GM21360 (cell line): Measurements from ENCODE around the gene ZNF598.
"Not testable (repeated sequence)": the region's sequence is repeated elsewhere in the genome, so short reads cannot be mapped to it uniquely, and the experiment has no call there.

Experiments used
- ATAC-seq: cut with Tn5 transposase; IDR thresholded peaks from one replicate; pipeline ENCODE4 v1.9.1; 2021; ENCODE audit warnings: mild to moderate bottlenecking, moderate library complexity; ENCODE audit not compliant: unreplicated experiment

ZNF598 gene

GRCh38 chr16:2040787-2041522 is 31.3 kb upstream of the ZNF598 start:
- no peak for ATAC-seq

GRCh38 chr16:2040041-2040786 is 30.6 kb upstream of the ZNF598 start:
- no peak for ATAC-seq

GRCh38 chr16:2039274-2040031 is 29.8 kb upstream of the ZNF598 start:
- no peak for ATAC-seq

- ATAC-seq = no peak
Observed at GRCh38 chr16:2038382-2039231, 29.0 kb upstream of the ZNF598 start.

GRCh38 chr16:2037647-2038381 is 28.2 kb upstream of the ZNF598 start:
- ATAC-seq = no peak

GRCh38 chr16:2037115-2037514 is 27.5 kb upstream of the ZNF598 start:
- ATAC-seq = no peak

GRCh38 chr16:2036200-2036966 is 26.8 kb upstream of the ZNF598 start:
- ATAC-seq = no peak

- ATAC-seq = no peak
Observed at GRCh38 chr16:2035431-2036199, 26.0 kb upstream of the ZNF598 start.

GRCh38 chr16:2034696-2035430 is 25.2 kb upstream of the ZNF598 start:
- no peak for ATAC-seq

- not testable (repeated sequence) for ATAC-seq
Observed at GRCh38 chr16:2033909-2034695, 24.5 kb upstream of the ZNF598 start.

GRCh38 chr16:2033057-2033908 is 23.7 kb upstream of the ZNF598 start:
- no peak for ATAC-seq

- no peak for ATAC-seq
Observed at GRCh38 chr16:2032285-2033056, 22.9 kb upstream of the ZNF598 start.

GRCh38 chr16:2031081-2031577 is 21.5 kb upstream of the ZNF598 start:
- no peak for ATAC-seq

GRCh38 chr16:2030036-2030435 is 20.4 kb upstream of the ZNF598 start:
- no peak for ATAC-seq

- ATAC-seq = no peak
Observed at GRCh38 chr16:2029350-2029749, 19.7 kb upstream of the ZNF598 start.
